ENCODE results near the gene TEAD1.

DNA sequence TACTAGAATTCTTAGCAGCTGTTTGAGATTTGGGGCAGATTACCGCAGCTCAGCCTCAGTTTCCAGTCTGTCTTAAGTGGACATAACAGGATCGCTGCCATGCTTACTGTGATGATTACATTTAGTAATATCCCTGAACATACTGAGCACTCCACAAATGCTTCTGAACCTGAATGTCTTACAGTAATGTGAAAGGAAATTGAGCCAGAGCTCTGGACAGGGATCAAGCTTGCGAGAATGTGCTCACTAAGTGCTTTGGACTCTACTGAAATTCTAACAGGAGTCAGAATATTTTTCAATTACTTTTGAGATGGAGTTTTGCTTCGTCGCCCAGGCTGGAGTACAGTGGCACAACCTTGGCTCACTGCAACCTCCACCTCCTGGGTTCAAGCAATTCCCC lies 216.3 kb downstream of the TEAD1 start:
- TF ChIP-seq, protein P1, sequence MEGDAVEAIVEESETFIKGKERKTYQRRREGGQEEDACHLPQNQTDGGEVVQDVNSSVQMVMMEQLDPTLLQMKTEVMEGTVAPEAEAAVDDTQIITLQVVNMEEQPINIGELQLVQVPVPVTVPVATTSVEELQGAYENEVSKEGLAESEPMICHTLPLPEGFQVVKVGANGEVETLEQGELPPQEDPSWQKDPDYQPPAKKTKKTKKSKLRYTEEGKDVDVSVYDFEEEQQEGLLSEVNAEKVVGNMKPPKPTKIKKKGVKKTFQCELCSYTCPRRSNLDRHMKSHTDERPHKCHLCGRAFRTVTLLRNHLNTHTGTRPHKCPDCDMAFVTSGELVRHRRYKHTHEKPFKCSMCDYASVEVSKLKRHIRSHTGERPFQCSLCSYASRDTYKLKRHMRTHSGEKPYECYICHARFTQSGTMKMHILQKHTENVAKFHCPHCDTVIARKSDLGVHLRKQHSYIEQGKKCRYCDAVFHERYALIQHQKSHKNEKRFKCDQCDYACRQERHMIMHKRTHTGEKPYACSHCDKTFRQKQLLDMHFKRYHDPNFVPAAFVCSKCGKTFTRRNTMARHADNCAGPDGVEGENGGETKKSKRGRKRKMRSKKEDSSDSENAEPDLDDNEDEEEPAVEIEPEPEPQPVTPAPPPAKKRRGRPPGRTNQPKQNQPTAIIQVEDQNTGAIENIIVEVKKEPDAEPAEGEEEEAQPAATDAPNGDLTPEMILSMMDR (IDR thresholded peaks at IDR 0.05; ENCODE audit: low read depth, low read length, missing input control): no peak
- TF ChIP-seq, protein P2, sequence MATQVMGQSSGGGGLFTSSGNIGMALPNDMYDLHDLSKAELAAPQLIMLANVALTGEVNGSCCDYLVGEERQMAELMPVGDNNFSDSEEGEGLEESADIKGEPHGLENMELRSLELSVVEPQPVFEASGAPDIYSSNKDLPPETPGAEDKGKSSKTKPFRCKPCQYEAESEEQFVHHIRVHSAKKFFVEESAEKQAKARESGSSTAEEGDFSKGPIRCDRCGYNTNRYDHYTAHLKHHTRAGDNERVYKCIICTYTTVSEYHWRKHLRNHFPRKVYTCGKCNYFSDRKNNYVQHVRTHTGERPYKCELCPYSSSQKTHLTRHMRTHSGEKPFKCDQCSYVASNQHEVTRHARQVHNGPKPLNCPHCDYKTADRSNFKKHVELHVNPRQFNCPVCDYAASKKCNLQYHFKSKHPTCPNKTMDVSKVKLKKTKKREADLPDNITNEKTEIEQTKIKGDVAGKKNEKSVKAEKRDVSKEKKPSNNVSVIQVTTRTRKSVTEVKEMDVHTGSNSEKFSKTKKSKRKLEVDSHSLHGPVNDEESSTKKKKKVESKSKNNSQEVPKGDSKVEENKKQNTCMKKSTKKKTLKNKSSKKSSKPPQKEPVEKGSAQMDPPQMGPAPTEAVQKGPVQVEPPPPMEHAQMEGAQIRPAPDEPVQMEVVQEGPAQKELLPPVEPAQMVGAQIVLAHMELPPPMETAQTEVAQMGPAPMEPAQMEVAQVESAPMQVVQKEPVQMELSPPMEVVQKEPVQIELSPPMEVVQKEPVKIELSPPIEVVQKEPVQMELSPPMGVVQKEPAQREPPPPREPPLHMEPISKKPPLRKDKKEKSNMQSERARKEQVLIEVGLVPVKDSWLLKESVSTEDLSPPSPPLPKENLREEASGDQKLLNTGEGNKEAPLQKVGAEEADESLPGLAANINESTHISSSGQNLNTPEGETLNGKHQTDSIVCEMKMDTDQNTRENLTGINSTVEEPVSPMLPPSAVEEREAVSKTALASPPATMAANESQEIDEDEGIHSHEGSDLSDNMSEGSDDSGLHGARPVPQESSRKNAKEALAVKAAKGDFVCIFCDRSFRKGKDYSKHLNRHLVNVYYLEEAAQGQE (IDR thresholded peaks at IDR 0.05): no peak
- TF ChIP-seq TAF1 (conservative IDR thresholded peaks at IDR 0.05) (no peak), YY1 (IDR thresholded peaks at IDR 0.05) (no peak), SP1 (IDR thresholded peaks at IDR 0.05) (no peak), JUND (IDR thresholded peaks at IDR 0.05) (no peak), RAD21 (IDR thresholded peaks at IDR 0.05) (no peak), GABPA (IDR thresholded peaks at IDR 0.05 in 1 of 2, conservative IDR thresholded peaks at IDR 0.05 in 1 of 2) (no peak)
- TF ChIP-seq, protein P3, sequence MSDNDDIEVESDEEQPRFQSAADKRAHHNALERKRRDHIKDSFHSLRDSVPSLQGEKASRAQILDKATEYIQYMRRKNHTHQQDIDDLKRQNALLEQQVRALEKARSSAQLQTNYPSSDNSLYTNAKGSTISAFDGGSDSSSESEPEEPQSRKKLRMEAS (IDR thresholded peaks at IDR 0.05): no peak
- TF ChIP-seq, protein P4, sequence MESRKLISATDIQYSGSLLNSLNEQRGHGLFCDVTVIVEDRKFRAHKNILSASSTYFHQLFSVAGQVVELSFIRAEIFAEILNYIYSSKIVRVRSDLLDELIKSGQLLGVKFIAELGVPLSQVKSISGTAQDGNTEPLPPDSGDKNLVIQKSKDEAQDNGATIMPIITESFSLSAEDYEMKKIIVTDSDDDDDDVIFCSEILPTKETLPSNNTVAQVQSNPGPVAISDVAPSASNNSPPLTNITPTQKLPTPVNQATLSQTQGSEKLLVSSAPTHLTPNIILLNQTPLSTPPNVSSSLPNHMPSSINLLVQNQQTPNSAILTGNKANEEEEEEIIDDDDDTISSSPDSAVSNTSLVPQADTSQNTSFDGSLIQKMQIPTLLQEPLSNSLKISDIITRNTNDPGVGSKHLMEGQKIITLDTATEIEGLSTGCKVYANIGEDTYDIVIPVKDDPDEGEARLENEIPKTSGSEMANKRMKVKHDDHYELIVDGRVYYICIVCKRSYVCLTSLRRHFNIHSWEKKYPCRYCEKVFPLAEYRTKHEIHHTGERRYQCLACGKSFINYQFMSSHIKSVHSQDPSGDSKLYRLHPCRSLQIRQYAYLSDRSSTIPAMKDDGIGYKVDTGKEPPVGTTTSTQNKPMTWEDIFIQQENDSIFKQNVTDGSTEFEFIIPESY (IDR thresholded peaks at IDR 0.05): no peak
- TF ChIP-seq, protein P5, sequence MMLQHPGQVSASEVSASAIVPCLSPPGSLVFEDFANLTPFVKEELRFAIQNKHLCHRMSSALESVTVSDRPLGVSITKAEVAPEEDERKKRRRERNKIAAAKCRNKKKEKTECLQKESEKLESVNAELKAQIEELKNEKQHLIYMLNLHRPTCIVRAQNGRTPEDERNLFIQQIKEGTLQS (IDR thresholded peaks at IDR 0.05): no peak

Data from liver (tissue), 3 donors.